GM18499 (cell line): ENCODE measurements around the gene DICER1.
"Not testable (repeated sequence)": the region's sequence is repeated elsewhere in the genome, so short reads cannot be mapped to it uniquely, and the experiment has no call there.

ENCODE experiments used
- ATAC-seq: cut with Tn5 transposase; IDR thresholded peaks from one replicate; pipeline ENCODE4 v1.9.1; 2021; ENCODE audit warnings: moderate number of reproducible peaks; ENCODE audit not compliant: insufficient read depth, unreplicated experiment

Gene DICER1

GRCh38 chr14:95150910-95151309 lies 6.4 kb downstream of the DICER1 start:
- ATAC-seq, result no peak

- ATAC-seq, result no peak
Measured at GRCh38 chr14:95149441-95149840, 7.9 kb downstream of the DICER1 start.

DNA sequence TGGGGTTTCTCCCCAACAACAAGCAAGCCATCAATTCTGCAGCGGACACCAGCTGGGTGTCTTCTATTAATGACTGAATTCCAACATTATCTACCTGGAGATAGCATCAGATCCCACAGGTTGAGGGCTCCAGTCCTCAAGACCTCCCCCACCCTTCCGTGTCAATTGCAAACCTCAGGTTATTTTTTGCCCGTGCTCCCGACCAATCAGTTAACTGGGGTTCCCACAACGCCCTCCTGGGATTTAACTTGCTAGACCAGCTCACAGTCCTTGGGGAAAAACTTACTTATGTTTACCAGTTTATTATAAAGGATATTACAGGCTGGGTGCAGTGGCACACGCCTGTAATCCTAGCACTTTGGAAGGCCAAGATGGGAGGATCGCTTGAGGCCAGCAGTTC lies 9.7 kb downstream of the DICER1 start:
- ATAC-seq, result no peak

DNA sequence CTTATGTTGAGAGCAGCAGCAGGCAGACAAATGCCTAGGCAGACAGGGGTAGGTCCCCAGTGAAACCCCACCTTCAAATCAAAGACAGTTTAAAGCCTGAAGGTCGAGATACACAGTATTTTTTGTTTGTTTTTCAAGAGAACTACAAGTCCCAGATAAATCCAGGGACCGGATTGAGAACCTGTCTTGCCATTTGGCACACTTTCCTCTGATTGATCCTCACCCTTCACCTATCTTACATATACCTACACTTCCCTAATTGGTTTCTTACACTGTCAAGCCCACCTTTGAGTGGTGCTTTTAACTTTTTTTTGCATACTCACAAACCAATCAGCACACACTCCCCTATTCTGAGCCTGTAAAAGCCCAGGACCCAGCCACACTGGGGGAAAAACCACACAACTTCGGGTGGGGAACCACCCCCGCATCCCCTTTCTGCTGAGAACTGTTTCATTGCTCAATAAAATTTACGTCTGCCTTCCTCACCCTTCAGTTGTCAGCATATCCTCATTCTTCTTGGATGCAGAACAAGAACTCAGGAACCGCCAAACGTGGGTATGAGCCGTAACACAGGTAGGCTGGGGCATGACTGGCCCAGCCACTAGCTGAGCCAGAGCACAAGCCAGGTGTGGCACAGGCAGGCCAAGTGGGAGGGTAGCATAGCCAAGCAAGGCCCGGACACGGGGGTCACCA lies 11.1 kb downstream of the DICER1 start:
- ATAC-seq, result no peak

DNA sequence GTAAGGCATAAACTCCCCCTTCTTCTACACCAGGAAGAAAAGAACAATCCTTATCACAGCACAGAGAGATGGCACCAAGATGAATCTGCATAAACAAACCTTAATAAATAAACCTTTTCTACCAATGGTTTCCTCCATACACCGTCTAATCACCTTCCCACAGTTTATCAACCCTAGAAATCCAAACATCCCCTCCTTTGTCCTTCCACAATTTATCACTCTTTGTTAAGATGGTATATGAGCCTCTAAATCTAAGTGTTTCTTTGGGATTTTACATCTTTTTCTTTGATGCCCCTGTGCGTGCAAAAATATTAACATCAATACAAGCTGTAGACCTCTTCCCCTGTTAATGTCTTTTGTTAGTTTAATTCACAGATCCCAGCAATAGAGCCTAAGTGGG lies 12.5 kb downstream of the DICER1 start:
- ATAC-seq, result no peak

- no peak for ATAC-seq
Measured at GRCh38 chr14:95143808-95144620, 13.3 kb downstream of the DICER1 start.

GRCh38 chr14:95142208-95142607 lies 15.1 kb downstream of the DICER1 start:
- no peak for ATAC-seq

DNA sequence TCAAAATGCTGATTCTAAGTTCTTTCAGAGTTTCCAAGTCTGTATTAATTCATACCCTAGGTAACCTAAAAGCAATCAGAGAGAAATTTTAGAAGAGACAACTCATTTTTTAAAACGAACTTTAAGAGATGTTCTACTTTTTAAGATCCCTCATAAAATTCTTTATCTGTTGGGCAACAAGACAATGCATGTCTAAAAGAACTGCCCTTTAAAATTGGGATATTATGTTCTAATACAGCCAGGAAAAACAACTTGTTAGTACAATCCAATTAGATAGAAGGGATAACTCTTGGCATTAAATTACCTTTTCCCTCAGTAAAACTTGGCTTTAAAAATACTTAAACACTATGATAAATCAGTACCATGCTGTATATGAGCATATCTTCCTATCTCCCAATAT lies 15.6 kb downstream of the DICER1 start:
- no peak for ATAC-seq

GRCh38 chr14:95140060-95140858 lies 17.1 kb downstream of the DICER1 start:
- ATAC-seq, result no peak

GRCh38 chr14:95138876-95139275 lies 18.5 kb downstream of the DICER1 start:
- no peak for ATAC-seq

DNA sequence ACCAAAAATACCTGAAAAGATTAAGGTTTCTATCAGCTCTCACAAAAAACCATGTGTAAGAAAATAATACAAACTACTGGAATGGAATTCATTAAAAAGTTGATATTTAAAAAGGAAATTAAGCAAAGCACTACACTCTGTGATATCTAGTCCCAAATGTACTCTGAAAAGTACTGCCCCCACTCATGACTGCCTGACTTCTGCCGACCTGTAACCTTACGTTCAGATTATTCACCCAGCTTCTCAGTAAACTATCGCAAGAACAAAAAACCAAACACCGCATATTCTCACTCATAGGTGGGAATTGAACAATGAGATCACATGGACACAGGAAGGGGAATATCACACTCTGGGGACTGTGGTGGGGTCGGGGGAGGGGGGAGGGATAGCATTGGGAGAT lies 18.9 kb downstream of the DICER1 start:
- not testable (repeated sequence) for ATAC-seq

DNA sequence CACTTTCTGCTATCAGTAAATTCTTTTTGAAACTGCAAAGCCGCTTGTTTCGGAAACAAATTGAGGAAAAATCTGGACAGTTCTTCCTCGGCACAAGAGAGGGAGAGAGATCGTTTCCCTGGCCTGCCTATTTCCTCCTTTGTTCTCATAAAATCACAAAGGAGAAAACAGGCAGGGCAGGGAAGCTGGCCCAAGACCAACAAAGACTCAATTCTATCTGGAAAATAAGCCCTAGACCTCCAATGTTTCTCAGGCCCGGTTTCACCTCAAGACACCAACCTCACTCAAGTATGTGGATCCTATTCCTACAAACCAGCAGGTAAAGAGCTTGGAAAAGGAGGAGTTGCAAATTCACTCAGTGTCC lies 19.5 kb downstream of the DICER1 start:
- ATAC-seq, result no peak

GRCh38 chr14:95137164-95137803 lies 20.0 kb downstream of the DICER1 start:
- no peak for ATAC-seq

GRCh38 chr14:95136631-95137030 lies 20.7 kb downstream of the DICER1 start:
- ATAC-seq, result no peak

GRCh38 chr14:95134304-95134933 lies 22.9 kb downstream of the DICER1 start:
- ATAC-seq, result no peak

DNA sequence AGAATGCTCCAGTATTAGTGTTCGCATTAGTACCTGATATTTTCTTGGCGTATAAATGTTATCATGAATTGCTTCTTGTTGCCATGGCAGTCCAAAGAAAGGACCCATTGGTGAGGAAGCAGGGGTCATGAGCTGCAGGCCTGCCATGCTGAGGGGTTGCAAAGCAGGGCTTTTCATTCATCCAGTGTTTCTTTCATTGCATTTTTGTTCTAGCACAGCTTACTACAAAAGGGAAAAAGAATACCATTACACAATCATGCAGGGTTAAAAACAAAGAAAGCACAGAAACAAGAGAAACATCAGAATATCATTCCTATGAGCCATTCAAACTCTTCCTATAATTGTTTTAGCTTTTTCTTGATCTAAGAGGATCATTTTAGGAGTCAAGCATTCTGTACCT lies 24.0 kb downstream of the DICER1 start:
- ATAC-seq, result no peak

GRCh38 chr14:95132760-95133159 lies 24.6 kb downstream of the DICER1 start:
- ATAC-seq, result no peak

DNA sequence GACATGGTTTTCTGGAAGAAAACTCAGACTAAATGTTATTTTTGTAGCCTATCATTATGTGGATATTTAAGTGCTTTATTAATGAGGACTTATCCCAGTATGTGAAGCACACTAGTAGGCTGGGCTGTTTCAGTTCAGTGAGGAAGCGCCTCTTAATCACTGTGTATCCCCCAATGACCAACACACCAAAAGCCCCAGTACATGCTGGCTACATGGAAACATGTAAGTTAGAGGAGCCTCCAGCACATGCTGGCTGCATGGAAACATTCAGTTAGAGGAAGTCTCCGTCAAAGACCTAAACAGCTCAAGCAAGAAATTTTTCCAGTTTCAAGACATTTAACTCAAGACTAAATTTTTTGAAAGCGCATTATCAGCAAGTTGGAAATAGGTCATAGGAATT lies 26.8 kb downstream of the DICER1 start:
- no peak for ATAC-seq

GRCh38 chr14:95128140-95128539 lies 29.2 kb downstream of the DICER1 start:
- no peak for ATAC-seq

- ATAC-seq, result no peak
Measured at GRCh38 chr14:95127531-95127911, 29.8 kb downstream of the DICER1 start.
